Gastroesophageal sphincter (tissue), 3 donors: ENCODE results near the gene OR5AR1.

ENCODE experiments used
- EP300 ChIP-seq: sonication (generic); formaldehyde crosslinking; IDR thresholded peaks from one replicate; pipeline ENCODE4 v1.6.1; 2017; ENCODE audit warnings: antibody characterized with exemption, mild to moderate bottlenecking
- POLR2A ChIP-seq, 2 donors: fragments of 450-650 bp; IDR thresholded peaks; one replicate each; pipeline ENCODE4 v1.6.1; 2017; ENCODE audit warnings: antibody characterized with exemption in 2 of 2, mild to moderate bottlenecking in 2 of 2, moderate library complexity in 1 of 2
- POLR2AphosphoS5 ChIP-seq: sonication (generic); formaldehyde crosslinking; IDR thresholded peaks from one replicate; pipeline ENCODE4 v1.6.1; 2017; ENCODE audit warnings: antibody characterized with exemption
- TF ChIP-seq, protein P1 (sequence below), 4 experiments: fragments of 200-600 bp in 2 of 4; fragments of 450-650 bp in 2 of 4; sonication (generic) in 1 of 4; IDR thresholded peaks; one replicate each; pipeline ENCODE4 v1.5.1; 2017 to 2019; ENCODE audit warnings: antibody characterized with exemption in 4 of 4, mild to moderate bottlenecking in 2 of 4, moderate library complexity in 2 of 4

DNA sequence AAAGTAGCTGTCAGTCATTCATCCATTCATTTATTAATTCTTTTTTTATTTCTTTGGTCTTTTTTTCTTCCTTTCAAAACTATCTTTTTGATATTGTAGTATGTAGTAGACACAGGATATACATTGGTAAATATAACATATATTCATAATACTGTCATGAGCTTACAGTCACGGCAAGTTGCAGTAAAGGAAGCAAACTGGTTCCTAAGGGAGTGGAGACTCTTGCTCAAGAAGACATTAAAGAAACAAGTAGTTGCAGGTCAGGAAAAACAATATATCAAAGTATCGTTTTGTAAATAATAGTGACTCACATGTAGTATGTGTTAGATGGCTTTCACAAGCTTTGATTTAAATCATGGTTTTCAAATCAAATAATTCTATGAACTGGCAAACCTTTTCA, 7.5 kb downstream of the OR5AR1 start:
- TF ChIP-seq, protein P1, sequence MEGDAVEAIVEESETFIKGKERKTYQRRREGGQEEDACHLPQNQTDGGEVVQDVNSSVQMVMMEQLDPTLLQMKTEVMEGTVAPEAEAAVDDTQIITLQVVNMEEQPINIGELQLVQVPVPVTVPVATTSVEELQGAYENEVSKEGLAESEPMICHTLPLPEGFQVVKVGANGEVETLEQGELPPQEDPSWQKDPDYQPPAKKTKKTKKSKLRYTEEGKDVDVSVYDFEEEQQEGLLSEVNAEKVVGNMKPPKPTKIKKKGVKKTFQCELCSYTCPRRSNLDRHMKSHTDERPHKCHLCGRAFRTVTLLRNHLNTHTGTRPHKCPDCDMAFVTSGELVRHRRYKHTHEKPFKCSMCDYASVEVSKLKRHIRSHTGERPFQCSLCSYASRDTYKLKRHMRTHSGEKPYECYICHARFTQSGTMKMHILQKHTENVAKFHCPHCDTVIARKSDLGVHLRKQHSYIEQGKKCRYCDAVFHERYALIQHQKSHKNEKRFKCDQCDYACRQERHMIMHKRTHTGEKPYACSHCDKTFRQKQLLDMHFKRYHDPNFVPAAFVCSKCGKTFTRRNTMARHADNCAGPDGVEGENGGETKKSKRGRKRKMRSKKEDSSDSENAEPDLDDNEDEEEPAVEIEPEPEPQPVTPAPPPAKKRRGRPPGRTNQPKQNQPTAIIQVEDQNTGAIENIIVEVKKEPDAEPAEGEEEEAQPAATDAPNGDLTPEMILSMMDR (IDR thresholded peaks at IDR 0.05), result no peak
- TF ChIP-seq POLR2AphosphoS5 (no peak), EP300 (no peak), POLR2A (IDR thresholded peaks at IDR 0.05) (no peak)
